HepG2 (cell line): ENCODE data around the gene CSNK1D. TPM values are rescaled to one million over a fixed set of nuclear protein-coding genes. Genes with fewer than 3 reads are reported as not detected.

Experiments
- ATM ChIP-seq: fragments of 450-650 bp; IDR thresholded peaks from 2 replicates; pipeline ENCODE4 v1.7.1; 2017; ENCODE audit warnings: mild to moderate bottlenecking, borderline replicate concordance
- EHMT2 ChIP-seq: fragments of 200-600 bp; sonication (generic); IDR thresholded peaks from 2 replicates; pipeline ENCODE4 v1.7.0; 2017; ENCODE audit warnings: antibody characterized with exemption, low read depth, low read length, borderline replicate concordance
- FOXO4 ChIP-seq: sonication (generic); formaldehyde crosslinking; conservative IDR thresholded peaks from 2 replicates; pipeline ENCODE4 v1.8.1; 2023; ENCODE audit warnings: missing genetic modification reagents
- MXD3 ChIP-seq: IDR thresholded peaks from 2 replicates; pipeline ENCODE4 v1.6.1; 2016; ENCODE audit warnings: mild to moderate bottlenecking, missing biosample characterization, missing genetic modification reagents
- NBN ChIP-seq: fragments of 450-650 bp; conservative IDR thresholded peaks from 2 replicates; pipeline ENCODE4 v1.6.1; 2017
- RFX3 ChIP-seq: IDR thresholded peaks from 2 replicates; pipeline ENCODE4 v1.6.1; 2016; ENCODE audit warnings: missing biosample characterization, missing genetic modification reagents
- SRSF4 ChIP-seq: fragments of 200-400 bp; formaldehyde crosslinking; IDR thresholded peaks from one replicate; pipeline ENCODE4 v1.6.1; 2018; ENCODE audit warnings: mild to moderate bottlenecking, low read depth, low read length, moderate library complexity; ENCODE audit not compliant: poor library complexity, severe bottlenecking
- TCF12 ChIP-seq, 2 experiments: fragments of 450-650 bp in 1 of 2; sonication (generic) in 1 of 2; formaldehyde crosslinking in 1 of 2; IDR thresholded peaks; 2 replicates each; pipeline versions ENCODE4 v1.6.1 to v1.8.0; 2017 to 2022; ENCODE audit warnings: antibody characterized with exemption in 1 of 2, mild to moderate bottlenecking in 1 of 2, missing genetic modification reagents in 1 of 2, moderate library complexity in 1 of 2
- TEAD3 ChIP-seq: optimal IDR thresholded peaks from 2 replicates; pipeline ENCODE3; 2016; ENCODE audit warnings: borderline replicate concordance
- THAP8 ChIP-seq: sonication (generic); formaldehyde crosslinking; IDR thresholded peaks from 2 replicates; pipeline ENCODE4 v1.5.1; 2020; ENCODE audit warnings: missing genetic modification reagents, mild to moderate bottlenecking, borderline replicate concordance
- THAP9 ChIP-seq: sonication (generic); formaldehyde crosslinking; IDR thresholded peaks from 2 replicates; pipeline ENCODE4; 2020; ENCODE audit warnings: missing genetic modification reagents, mild to moderate bottlenecking, borderline replicate concordance
- ZFP62 ChIP-seq: sonication (generic); formaldehyde crosslinking; IDR thresholded peaks from 2 replicates; pipeline ENCODE4 v1.4.0; 2020; ENCODE audit warnings: missing genetic modification reagents
- ZIK1 ChIP-seq: sonication (generic); formaldehyde crosslinking; IDR thresholded peaks from 2 replicates; pipeline ENCODE4 v1.5.0; 2020; ENCODE audit warnings: mild to moderate bottlenecking, low read depth, missing genetic modification reagents, borderline replicate concordance
- ZMYM3 ChIP-seq: sonication (generic); formaldehyde crosslinking; IDR thresholded peaks from 2 replicates; pipeline ENCODE4 v1.5.1; 2020; ENCODE audit warnings: mild to moderate bottlenecking, missing genetic modification reagents
- ZNF235 ChIP-seq: sonication (generic); formaldehyde crosslinking; IDR thresholded peaks from 2 replicates; pipeline ENCODE4 v1.8.1; 2023; ENCODE audit warnings: mild to moderate bottlenecking, missing genetic modification reagents, borderline replicate concordance
- ZNF362 ChIP-seq: sonication (generic); formaldehyde crosslinking; IDR thresholded peaks from 2 replicates; pipeline ENCODE4 v1.4.0; 2020; ENCODE audit warnings: missing genetic modification reagents, mild to moderate bottlenecking, borderline replicate concordance
- ZNF460 ChIP-seq: sonication (generic); formaldehyde crosslinking; IDR thresholded peaks from 2 replicates; pipeline ENCODE4 v1.5.1; 2020; ENCODE audit warnings: missing genetic modification reagents, mild to moderate bottlenecking, borderline replicate concordance
- ZXDC ChIP-seq: sonication (generic); formaldehyde crosslinking; IDR thresholded peaks from 2 replicates; pipeline ENCODE4 v1.5.0; 2020; ENCODE audit warnings: mild to moderate bottlenecking, missing genetic modification reagents
- polyA plus RNA-seq, 8 experiments: library from polyadenylated mRNA; depleted of rRNA in 3 of 8; stranded (reverse) in 7 of 8; unstranded in 1 of 8; fragments of >200 nt; fragmentation: Illumina TruSeq in 4 of 8; extraction: Trizol in 4 of 8; gene quantifications; 2 replicates each; pipeline versions ENCODE4 v1.2.1 to v1.2.3, GENCODE V29; 2011 to 2016; ENCODE audit warnings: low read depth in 4 of 8, missing spikeins in 1 of 8, mixed read lengths in 1 of 8; ENCODE audit not compliant: insufficient read depth in 1 of 8
- total RNA-seq, 5 experiments: library from RNA; depleted of rRNA; stranded (reverse); fragments of >200 nt; fragmentation: Illumina TruSeq; extraction: Trizol; gene quantifications; 2 replicates each; pipeline ENCODE4 v1.2.3, GENCODE V29; 2016; ENCODE audit warnings: low read depth in 1 of 5

The CSNK1D gene
- total and polyA plus RNA-seq, 2 of the 13 experiments (the other 11 are each of a cell fraction or from before 2014, with no cell fraction given) = 31.5 to 128 TPM

GRCh38 chr17:82231562-82232321 is 41.8 kb downstream of the CSNK1D start (continued):
- TF ChIP-seq EHMT2 = no peak
- peak; percentile 81; the same call in 1 of the 2 replicates for TF ChIP-seq ZNF235 (CRISPR knock-in tag)
- TF ChIP-seq FOXO4 (CRISPR knock-in tag) = no peak
- no peak for TF ChIP-seq ZFP62
- TF ChIP-seq TEAD3 = peak; percentile 58
- TF ChIP-seq ZIK1 = peak; percentile 50
- TF ChIP-seq THAP8 (CRISPR knock-in tag) = no peak
- TF ChIP-seq ZNF460 = no peak; the same call in 1 of the 2 replicates
- no peak for TF ChIP-seq SRSF4
- no peak for TF ChIP-seq NBN
- peak; percentile 93; the same call in 1 of the 2 replicates for TF ChIP-seq ZXDC (CRISPR knock-in tag)
- peak; percentile 60; the same call in 1 of the 2 replicates for TF ChIP-seq ZNF362 (CRISPR knock-in tag)
- no peak for TF ChIP-seq RFX3
- no peak for TF ChIP-seq MXD3 (CRISPR knock-in tag)
- TF ChIP-seq ATM = no peak
- no peak for TF ChIP-seq TCF12 (IDR thresholded peaks at IDR 0.05)
- peak; percentile 15; the same call in 1 of the 2 replicates for TF ChIP-seq TCF12 (CRISPR knock-in tag; IDR thresholded peaks at IDR 0.05)
- peak; percentile 56; the same call in 1 of the 2 replicates for TF ChIP-seq THAP9 (CRISPR knock-in tag)
- peak; percentile 50; the same call in 1 of the 2 replicates for TF ChIP-seq ZMYM3 (CRISPR knock-in tag)
